Calu3 (cell line): ENCODE measurements around the gene AMPH. TPM values are rescaled to one million over a fixed set of nuclear protein-coding genes. Genes with fewer than 3 reads are reported as not detected.
A peak's percentile ranks its signal among the peaks of the same experiment; 100 is the strongest.

Source experiments
- BruUV-seq: library from RNA; stranded (reverse); fragments of 400-500 nt; replicated peaks from 2 replicates; lab custom pipeline; 2021; lab: Mats Ljungman, UMichigan
- CTCF ChIA-PET: fragments of 300-600 bp; sonication (Branson Sonifier 250); formaldehyde crosslinking; loops from one replicate; lab custom pipeline; 2022; ENCODE audit warnings: antibody characterized with exemption; lab: Charles Lee
- DNase-seq: peaks from one replicate; pipeline ENCODE4 v3.0.0; 2022
- H3K27ac Mint-ChIP-seq: one replicate; pipeline ENCODE4 v1.8.0; 2022; ENCODE audit warnings: mixed read lengths; ENCODE audit not compliant: unreplicated experiment
- H3K27me3 Mint-ChIP-seq: one replicate; pipeline ENCODE4 v1.8.0; 2022; ENCODE audit warnings: mixed read lengths; ENCODE audit not compliant: unreplicated experiment
- H3K36me3 Mint-ChIP-seq: one replicate; pipeline ENCODE4 v1.8.0; 2022; ENCODE audit warnings: mild to moderate bottlenecking, moderate library complexity, mixed read lengths; ENCODE audit not compliant: insufficient read depth, unreplicated experiment
- H3K4me1 Mint-ChIP-seq: one replicate; pipeline ENCODE4 v1.8.0; 2022; ENCODE audit warnings: mild to moderate bottlenecking, low read depth, mixed read lengths; ENCODE audit not compliant: unreplicated experiment
- H3K4me3 Mint-ChIP-seq: one replicate; pipeline ENCODE4 v1.8.0; 2022; ENCODE audit warnings: mild to moderate bottlenecking, low read depth, moderate library complexity, mixed read lengths; ENCODE audit not compliant: unreplicated experiment
- H3K9me3 Mint-ChIP-seq: one replicate; pipeline ENCODE4 v1.8.0; 2022; ENCODE audit warnings: low read depth, mixed read lengths; ENCODE audit not compliant: unreplicated experiment
- intact Hi-C: fragments of 100-400 bp; cut with micrococcal nuclease; formaldehyde crosslinking; loops from one replicate; pipeline ENCODE4 v1.10.0; 2022; ENCODE audit not compliant: unreplicated experiment
- total RNA-seq: library from RNA; stranded (reverse); gene quantifications from 2 replicates; pipeline ENCODE4 v1.2.3, GENCODE V29; 2022
- TF ChIP-seq, protein P1 (sequence below): fragments of 200-600 bp; IDR thresholded peaks from one replicate; pipeline ENCODE4 v1.8.0; 2022; ENCODE audit warnings: antibody characterized with exemption; ENCODE audit not compliant: unreplicated experiment

AMPH gene
- total RNA-seq, 1 experiment from 2014 or later: not detected

DNA sequence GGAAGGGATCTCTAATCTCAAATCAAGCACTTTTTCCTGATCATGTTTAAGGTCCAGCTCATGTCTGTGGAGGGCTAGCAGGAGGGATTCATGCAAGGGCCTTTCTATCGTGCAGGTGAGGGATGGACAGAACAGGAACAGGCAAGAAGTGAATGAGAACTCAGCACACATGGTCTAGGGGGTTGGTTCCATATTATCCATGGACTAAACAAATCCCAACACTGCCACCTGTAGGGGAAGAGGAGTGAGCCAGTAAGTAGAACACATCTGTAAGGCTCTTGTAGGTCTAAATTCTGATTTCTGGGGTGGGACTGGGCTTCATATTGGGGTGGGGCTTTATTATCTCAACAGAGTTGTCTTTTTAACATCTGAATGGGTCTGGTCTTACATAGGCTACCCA, 219.8 kb downstream of the AMPH start:
- H3K4me1 Mint-ChIP-seq: no peaks in the 10 kb centered on the region
- TF ChIP-seq, protein P1, sequence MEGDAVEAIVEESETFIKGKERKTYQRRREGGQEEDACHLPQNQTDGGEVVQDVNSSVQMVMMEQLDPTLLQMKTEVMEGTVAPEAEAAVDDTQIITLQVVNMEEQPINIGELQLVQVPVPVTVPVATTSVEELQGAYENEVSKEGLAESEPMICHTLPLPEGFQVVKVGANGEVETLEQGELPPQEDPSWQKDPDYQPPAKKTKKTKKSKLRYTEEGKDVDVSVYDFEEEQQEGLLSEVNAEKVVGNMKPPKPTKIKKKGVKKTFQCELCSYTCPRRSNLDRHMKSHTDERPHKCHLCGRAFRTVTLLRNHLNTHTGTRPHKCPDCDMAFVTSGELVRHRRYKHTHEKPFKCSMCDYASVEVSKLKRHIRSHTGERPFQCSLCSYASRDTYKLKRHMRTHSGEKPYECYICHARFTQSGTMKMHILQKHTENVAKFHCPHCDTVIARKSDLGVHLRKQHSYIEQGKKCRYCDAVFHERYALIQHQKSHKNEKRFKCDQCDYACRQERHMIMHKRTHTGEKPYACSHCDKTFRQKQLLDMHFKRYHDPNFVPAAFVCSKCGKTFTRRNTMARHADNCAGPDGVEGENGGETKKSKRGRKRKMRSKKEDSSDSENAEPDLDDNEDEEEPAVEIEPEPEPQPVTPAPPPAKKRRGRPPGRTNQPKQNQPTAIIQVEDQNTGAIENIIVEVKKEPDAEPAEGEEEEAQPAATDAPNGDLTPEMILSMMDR: peak; percentile 35
- no peaks in the 10 kb centered on the region for H3K36me3 Mint-ChIP-seq
- no peak overlapping the region for H3K27ac Mint-ChIP-seq
- CTCF ChIA-PET: no interaction called here
- intact Hi-C loops: no loop called here
- H3K4me3 Mint-ChIP-seq: no peak overlapping the region
- peak; percentile 29 for DNase-seq
- peaks cover 38% of the 10 kb centered on the region for H3K27me3 Mint-ChIP-seq
- no peaks in the 10 kb centered on the region for H3K9me3 Mint-ChIP-seq
- BruUV-seq: no TSS peak

DNA sequence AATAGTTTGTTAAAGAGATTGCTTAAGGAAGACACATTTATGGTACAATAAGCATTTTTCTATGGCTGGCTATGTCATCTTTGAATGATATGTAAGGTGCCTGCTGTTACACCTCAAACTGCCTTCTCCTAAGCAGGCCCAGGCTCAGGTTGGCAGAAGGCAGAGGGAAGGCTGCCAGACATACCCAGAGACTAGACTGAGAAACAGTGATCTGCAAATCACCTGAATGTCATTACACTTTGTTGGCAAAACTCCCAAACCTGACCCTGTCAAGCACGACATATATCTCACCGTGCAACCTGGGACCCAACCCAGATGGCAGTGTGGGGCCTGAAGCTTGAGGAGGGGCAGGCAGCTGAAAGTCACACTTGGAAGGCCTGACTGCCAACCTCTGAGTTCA, 221.1 kb downstream of the AMPH start:
- DNase-seq: no peak
- H3K27ac Mint-ChIP-seq: no peak overlapping the region
- H3K4me1 Mint-ChIP-seq: no peaks in the 10 kb centered on the region
- no TSS peak for BruUV-seq
- intact Hi-C loops: no loop called here
- TF ChIP-seq, protein P1: no peak
- no peaks in the 10 kb centered on the region for H3K36me3 Mint-ChIP-seq
- CTCF ChIA-PET: no interaction called here
- no peak overlapping the region for H3K4me3 Mint-ChIP-seq
- H3K9me3 Mint-ChIP-seq: no peaks in the 10 kb centered on the region
- peaks cover 34% of the 10 kb centered on the region for H3K27me3 Mint-ChIP-seq

DNA sequence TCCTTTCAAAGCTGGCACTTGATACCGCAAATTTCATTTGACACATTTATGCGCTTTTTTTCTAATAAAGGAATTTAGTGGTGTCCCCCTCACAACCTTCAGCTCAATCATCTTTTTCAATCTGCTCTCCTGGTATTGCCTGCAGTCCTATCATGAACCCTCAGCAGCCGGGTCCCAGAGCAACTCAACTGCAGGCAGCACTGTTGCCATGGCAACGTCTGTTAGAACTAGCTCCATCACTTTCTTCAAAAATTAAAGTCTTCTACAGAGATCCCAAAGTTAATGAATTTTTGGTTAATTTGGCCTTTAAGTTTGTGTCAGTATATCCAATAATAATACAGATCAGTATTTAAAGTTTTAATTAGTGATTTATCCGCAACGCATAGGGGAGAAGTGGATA, 221.6 kb downstream of the AMPH start:
- TF ChIP-seq, protein P1: no peak
- intact Hi-C loops: no loop called here
- CTCF ChIA-PET: interaction anchor here (1.2 kb wide), 1 partner anchor 11 kb away, joined by 4 read pairs; no protein-coding TSS in a partner anchor
- Mint-ChIP-seq H3K27ac (no peak overlapping the region), H3K4me1 (no peaks in the 10 kb centered on the region), H3K4me3 (no peak overlapping the region), H3K9me3 (no peaks in the 10 kb centered on the region), H3K36me3 (no peaks in the 10 kb centered on the region), H3K27me3 (peaks cover 39% of the 10 kb centered on the region)
- no TSS peak for BruUV-seq
- no peak for DNase-seq

DNA sequence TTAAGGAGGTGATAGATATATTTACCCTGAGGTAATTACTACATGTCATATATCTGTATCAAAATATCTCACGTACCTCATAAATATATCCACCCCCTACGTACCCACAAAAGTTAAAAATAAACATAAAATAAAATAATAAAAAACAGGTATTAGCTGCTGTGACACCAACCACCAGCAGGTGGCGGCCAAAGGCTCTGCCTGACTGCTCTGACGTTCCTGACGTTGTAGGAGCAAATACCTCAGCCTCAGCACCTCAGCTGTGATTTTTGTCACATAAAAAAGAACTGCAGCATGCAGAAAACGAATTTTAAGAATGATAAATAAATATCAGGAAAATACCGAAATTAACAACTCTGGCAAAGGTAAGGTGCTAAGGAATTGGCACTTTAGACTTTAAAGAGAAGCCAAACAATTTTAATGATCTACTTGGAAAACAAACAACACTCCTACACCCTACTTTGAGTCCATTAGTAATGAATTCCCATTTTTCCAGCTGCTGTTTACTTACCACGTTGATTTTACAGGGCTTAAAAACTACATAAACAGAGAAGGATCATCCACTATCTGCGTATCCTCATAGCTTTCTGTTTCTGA, 232.3 kb downstream of the AMPH start:
- intact Hi-C loops: loop anchor here (1.0 to 10.0 kb wide), 4 partner anchors 64 to 1121 kb away; no protein-coding TSS in a partner anchor

More for the DNA sequence above, 232.3 kb downstream of the AMPH start:
- Mint-ChIP-seq H3K4me1 (no peaks in the 10 kb centered on the region), H3K9me3 (no peaks in the 10 kb centered on the region), H3K36me3 (no peaks in the 10 kb centered on the region), H3K4me3 (no peak overlapping the region), H3K27me3 (peaks cover 66% of the 10 kb centered on the region), H3K27ac (no peak overlapping the region)
- CTCF ChIA-PET: interaction anchor here (0.6 to 1.4 kb wide), 5 partner anchors 10 to 619 kb away, joined by 3 to 4 read pairs (median 3); no protein-coding TSS in a partner anchor
- BruUV-seq: no TSS peak
- TF ChIP-seq, protein P1: peak; percentile 77
- DNase-seq: peak; percentile 72
